ENCODE data around the gene AKAP3. TPM values are rescaled to one million over a fixed set of nuclear protein-coding genes. Genes with fewer than 3 reads are reported as not detected.

AKAP3 gene
- total and polyA plus RNA-seq, 2 of the 8 experiments (the other 6 are each of a cell fraction or from before 2014, with no cell fraction given) = 0.54 to 1.0 TPM

DNA sequence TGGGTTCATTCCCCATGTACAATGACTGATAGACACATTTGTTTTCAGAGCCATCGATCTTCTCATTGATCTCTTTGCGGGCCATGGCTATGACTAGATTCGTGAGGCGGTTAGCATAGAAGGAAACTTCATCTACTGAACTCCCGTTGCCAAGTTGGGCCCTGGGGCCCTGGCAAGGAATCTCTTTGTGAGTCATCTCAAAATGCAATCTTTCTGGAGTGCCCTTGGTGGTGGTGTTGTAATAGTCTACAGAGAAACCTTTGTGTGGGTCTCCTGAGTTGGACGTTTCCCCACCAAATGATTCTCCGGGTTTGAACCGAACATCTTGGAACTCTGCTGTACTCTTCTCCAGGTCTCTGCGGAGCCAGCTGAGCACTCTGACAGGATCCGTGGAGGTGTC lies 20.4 kb downstream of the AKAP3 start (continued):
- no peak for TF ChIP-seq CBX5 (IDR thresholded peaks at IDR 0.05; ENCODE audit: low read depth, low read length)
- no peak for TF ChIP-seq SRF (IDR thresholded peaks at IDR 0.05; ENCODE audit: low read depth, low read length)
- TF ChIP-seq NANOG (IDR thresholded peaks at IDR 0.05; ENCODE audit: insufficient read depth, low read depth, low read length, poor library complexity, severe bottlenecking) = no peak
- no peak for TF ChIP-seq POU5F1 (IDR thresholded peaks at IDR 0.05; ENCODE audit: low read depth, low read length)
- TF ChIP-seq, protein P1, sequence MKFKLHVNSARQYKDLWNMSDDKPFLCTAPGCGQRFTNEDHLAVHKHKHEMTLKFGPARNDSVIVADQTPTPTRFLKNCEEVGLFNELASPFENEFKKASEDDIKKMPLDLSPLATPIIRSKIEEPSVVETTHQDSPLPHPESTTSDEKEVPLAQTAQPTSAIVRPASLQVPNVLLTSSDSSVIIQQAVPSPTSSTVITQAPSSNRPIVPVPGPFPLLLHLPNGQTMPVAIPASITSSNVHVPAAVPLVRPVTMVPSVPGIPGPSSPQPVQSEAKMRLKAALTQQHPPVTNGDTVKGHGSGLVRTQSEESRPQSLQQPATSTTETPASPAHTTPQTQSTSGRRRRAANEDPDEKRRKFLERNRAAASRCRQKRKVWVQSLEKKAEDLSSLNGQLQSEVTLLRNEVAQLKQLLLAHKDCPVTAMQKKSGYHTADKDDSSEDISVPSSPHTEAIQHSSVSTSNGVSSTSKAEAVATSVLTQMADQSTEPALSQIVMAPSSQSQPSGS (IDR thresholded peaks at IDR 0.05; ENCODE audit: low read length) = no peak
